ENCODE data around the gene TTYH1. TPM values are rescaled to one million over a fixed set of nuclear protein-coding genes. Genes with fewer than 3 reads are reported as not detected.

The TTYH1 gene
- total RNA-seq, 1 donor from 2014 or later, result not detected

GRCh38 chr19:54455786-54456422, 40.6 kb downstream of the TTYH1 start:
- no peak for DNase-seq (ENCODE audit: extremely low spot score, unreplicated experiment)
- H3K4me1 Mint-ChIP-seq (ENCODE audit: unreplicated experiment), result peaks cover 16% of the 10 kb centered on the region
- no peak overlapping the region for H3K27ac Mint-ChIP-seq (ENCODE audit: unreplicated experiment)
- no peak overlapping the region for H3K4me3 Mint-ChIP-seq (ENCODE audit: unreplicated experiment)
- H3K36me3 Mint-ChIP-seq (ENCODE audit: unreplicated experiment), result peaks cover 53% of the 10 kb centered on the region
- no peak for TF ChIP-seq CTCF (IDR thresholded peaks at IDR 0.05)
- H3K27me3 Mint-ChIP-seq (ENCODE audit: unreplicated experiment), result no peaks in the 10 kb centered on the region
- H3K9me3 Mint-ChIP-seq (ENCODE audit: unreplicated experiment), result no peaks in the 10 kb centered on the region

GRCh38 chr19:54456423-54457373, 41.4 kb downstream of the TTYH1 start:
- H3K27me3 Mint-ChIP-seq (ENCODE audit: unreplicated experiment), result no peaks in the 10 kb centered on the region
- DNase-seq (ENCODE audit: extremely low spot score, unreplicated experiment), result no peak
- H3K4me1 Mint-ChIP-seq (ENCODE audit: unreplicated experiment), result peaks cover 14% of the 10 kb centered on the region
- no peak for TF ChIP-seq CTCF (IDR thresholded peaks at IDR 0.05)
- H3K4me3 Mint-ChIP-seq (ENCODE audit: unreplicated experiment), result no peak overlapping the region
- peaks cover 49% of the 10 kb centered on the region for H3K36me3 Mint-ChIP-seq (ENCODE audit: unreplicated experiment)
- H3K9me3 Mint-ChIP-seq (ENCODE audit: unreplicated experiment), result no peaks in the 10 kb centered on the region
- no peak overlapping the region for H3K27ac Mint-ChIP-seq (ENCODE audit: unreplicated experiment)

- H3K27me3 Mint-ChIP-seq (ENCODE audit: unreplicated experiment), result no peaks in the 10 kb centered on the region
- no peak for DNase-seq (ENCODE audit: extremely low spot score, unreplicated experiment)
- H3K4me1 Mint-ChIP-seq (ENCODE audit: unreplicated experiment), result peaks cover 18% of the 10 kb centered on the region
- peaks cover 40% of the 10 kb centered on the region for H3K36me3 Mint-ChIP-seq (ENCODE audit: unreplicated experiment)
- TF ChIP-seq CTCF (IDR thresholded peaks at IDR 0.05), result no peak
- H3K27ac Mint-ChIP-seq (ENCODE audit: unreplicated experiment), result no peak overlapping the region
- no peak overlapping the region for H3K4me3 Mint-ChIP-seq (ENCODE audit: unreplicated experiment)
- H3K9me3 Mint-ChIP-seq (ENCODE audit: unreplicated experiment), result no peaks in the 10 kb centered on the region
Observed at GRCh38 chr19:54457773-54458647, 42.7 kb downstream of the TTYH1 start.

- TF ChIP-seq CTCF (IDR thresholded peaks at IDR 0.05), result no peak
- DNase-seq (ENCODE audit: extremely low spot score, unreplicated experiment), result no peak
- Mint-ChIP-seq H3K4me1 (ENCODE audit: unreplicated experiment) (peaks cover 20% of the 10 kb centered on the region), H3K27ac (ENCODE audit: unreplicated experiment) (peak overlapping the region; percentile 60), H3K4me3 (ENCODE audit: unreplicated experiment) (no peak overlapping the region), H3K36me3 (ENCODE audit: unreplicated experiment) (peaks cover 33% of the 10 kb centered on the region), H3K27me3 (ENCODE audit: unreplicated experiment) (no peaks in the 10 kb centered on the region), H3K9me3 (ENCODE audit: unreplicated experiment) (no peaks in the 10 kb centered on the region)
Observed at GRCh38 chr19:54458648-54459281, 43.5 kb downstream of the TTYH1 start.

Data from osteocyte (in vitro differentiated cells).